Measurements from ENCODE around the gene ADCY3.

The ADCY3 gene

DNA sequence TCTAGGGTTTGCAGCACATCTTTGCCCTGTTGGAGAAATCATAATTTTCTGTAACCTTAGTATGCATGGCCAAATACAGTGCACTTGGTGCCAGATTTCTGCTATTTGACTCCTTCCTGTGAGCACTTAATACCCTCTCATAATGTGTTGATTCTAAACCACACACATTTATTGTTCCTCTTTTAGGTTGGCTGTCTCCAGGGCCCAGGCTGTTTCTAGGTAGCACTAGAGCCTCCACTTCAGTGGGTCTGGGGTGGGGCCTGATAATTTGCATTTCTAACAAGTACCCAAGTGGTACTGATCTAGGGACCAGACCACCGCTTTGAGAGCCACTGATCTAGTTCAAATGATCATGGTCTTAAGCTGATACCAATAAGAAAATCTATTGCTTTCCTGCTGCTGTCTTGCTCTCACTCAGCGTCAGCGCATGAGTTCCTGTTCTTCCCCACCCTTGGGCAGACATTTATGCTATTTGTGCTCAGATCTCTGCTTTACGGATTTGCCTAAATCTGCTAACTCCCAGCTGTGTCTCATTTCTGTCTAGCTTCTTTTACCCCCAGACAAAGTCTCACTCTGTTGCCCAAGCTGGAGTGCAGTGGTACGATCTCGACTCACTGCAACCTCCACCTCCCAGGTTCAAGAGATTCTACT, 134.2 kb downstream of the ADCY3 start:
- no peak for DNase-seq (ENCODE audit: low read depth)
- no peak overlapping the region for H3K4me3 ChIP-seq (ENCODE audit: low read depth, low read length)
- TF ChIP-seq, protein P1, sequence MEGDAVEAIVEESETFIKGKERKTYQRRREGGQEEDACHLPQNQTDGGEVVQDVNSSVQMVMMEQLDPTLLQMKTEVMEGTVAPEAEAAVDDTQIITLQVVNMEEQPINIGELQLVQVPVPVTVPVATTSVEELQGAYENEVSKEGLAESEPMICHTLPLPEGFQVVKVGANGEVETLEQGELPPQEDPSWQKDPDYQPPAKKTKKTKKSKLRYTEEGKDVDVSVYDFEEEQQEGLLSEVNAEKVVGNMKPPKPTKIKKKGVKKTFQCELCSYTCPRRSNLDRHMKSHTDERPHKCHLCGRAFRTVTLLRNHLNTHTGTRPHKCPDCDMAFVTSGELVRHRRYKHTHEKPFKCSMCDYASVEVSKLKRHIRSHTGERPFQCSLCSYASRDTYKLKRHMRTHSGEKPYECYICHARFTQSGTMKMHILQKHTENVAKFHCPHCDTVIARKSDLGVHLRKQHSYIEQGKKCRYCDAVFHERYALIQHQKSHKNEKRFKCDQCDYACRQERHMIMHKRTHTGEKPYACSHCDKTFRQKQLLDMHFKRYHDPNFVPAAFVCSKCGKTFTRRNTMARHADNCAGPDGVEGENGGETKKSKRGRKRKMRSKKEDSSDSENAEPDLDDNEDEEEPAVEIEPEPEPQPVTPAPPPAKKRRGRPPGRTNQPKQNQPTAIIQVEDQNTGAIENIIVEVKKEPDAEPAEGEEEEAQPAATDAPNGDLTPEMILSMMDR (IDR thresholded peaks at IDR 0.05; ENCODE audit: control insufficient read depth, extremely low read depth, insufficient read depth) = no peak

DNA sequence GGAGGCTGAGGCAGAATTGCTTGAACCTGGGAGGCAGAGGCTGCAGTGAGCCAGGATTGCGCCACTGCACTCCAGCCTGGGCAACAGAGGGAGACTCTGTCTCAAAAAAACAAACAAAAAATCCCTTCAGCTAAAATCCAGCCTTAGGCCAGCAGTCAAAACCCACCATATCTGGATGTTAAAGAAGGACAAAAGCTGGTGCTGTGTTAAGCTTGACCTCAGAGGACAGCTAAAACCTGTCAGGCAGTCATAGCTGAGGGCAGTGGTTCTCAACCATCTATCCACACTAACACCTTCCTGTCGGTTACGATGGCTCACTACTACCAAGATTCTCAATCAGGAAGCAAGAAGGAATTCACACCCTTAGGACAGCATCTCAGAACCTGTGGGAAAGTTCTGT, 136.4 kb downstream of the ADCY3 start:
- H3K4me3 ChIP-seq (ENCODE audit: low read depth, low read length) = no peak overlapping the region
- DNase-seq (ENCODE audit: low read depth) = no peak
- TF ChIP-seq, protein P1 (IDR thresholded peaks at IDR 0.05; ENCODE audit: control insufficient read depth, extremely low read depth, insufficient read depth) = no peak

DNA sequence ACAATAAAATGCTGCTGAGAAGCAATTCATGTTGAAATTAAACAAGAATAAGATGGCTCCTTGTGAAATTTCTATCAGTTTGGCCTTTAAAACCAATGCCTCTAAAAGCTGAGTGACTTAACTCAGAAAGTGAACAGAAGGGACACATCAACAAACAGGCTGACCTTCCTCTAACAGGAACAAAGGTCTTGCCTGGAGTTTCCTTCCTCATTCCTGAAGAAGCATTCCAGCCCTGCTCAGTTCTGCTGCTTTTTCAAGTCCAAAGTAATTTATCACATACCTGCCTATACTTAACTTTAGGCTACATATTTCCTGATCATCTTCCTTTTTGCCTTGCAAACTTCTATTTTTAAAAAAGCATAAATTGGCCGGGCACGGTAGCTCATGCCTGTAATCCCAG, 140.9 kb downstream of the ADCY3 start:
- DNase-seq (ENCODE audit: low read depth) = no peak
- no peak overlapping the region for H3K4me3 ChIP-seq (ENCODE audit: low read depth, low read length)
- TF ChIP-seq, protein P1 (IDR thresholded peaks at IDR 0.05; ENCODE audit: control insufficient read depth, extremely low read depth, insufficient read depth) = no peak

- no peak overlapping the region for H3K4me3 ChIP-seq (ENCODE audit: low read depth, low read length)
- TF ChIP-seq, protein P1 (IDR thresholded peaks at IDR 0.05; ENCODE audit: control insufficient read depth, extremely low read depth, insufficient read depth) = no peak
- DNase-seq (ENCODE audit: low read depth) = no peak
These were observed 145.7 kb downstream of the ADCY3 start for GRCh38 chr2:24774373-24774772.

DNA sequence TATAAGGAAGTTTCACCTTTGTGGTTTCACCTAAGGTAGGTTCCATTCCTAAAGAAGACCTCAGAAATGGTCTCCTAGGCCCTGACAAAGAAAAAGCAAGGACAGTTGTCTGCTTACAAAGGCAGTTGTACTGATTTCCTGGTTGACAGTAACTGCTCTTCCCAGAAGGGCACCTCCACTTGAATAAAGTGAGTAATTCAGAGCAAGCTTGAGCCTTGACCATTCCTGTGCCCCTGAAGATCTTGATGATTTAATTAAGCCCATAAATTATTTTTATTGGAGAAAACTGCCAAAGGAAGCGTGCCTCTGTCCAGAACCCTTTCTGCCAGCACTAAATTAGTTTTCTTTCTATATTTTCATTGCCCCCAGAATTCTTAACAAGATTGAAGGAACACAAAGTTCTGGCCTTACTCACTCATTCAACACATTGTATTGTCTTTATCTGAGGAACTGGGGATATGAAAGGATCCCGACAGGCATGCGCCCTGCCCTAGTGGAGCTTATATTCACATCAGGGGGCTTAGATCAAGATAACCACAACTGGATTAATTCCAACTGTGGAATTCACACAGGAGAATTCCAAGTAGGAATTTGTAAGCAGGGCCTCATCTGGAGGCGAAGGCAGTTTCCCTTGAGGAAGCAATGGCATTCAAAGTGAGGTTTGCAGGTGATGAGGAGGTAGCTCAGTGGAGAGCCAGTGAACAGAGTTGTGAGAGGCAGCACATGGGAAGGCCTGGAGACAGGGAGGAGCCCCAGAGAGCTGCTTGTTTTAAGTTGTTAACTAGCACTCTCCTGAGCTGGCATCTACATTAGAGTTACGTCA, 148.1 kb downstream of the ADCY3 start:
- no peak for DNase-seq (ENCODE audit: low read depth)
- TF ChIP-seq, protein P1 (IDR thresholded peaks at IDR 0.05; ENCODE audit: control insufficient read depth, extremely low read depth, insufficient read depth) = no peak
- no peak overlapping the region for H3K4me3 ChIP-seq (ENCODE audit: low read depth, low read length)

DNA sequence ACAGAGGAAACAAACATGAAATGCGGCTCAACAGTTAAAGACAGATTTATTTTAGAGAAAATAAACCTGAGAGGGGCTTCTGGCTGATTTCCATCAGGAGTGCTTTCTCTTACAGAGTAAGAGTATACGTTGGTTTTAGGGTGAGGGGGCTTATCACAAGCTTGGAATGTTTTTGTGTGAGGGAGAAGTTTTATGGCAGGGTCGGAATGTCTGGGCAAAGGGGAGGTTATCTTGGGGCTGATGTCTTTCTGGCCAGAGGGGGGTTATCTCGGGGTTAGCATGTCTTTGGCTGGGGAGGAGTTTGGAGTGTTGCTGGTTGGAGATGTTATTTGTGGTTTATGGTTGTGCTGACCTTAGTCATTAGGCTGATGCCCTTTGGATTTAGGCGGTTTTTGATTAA, 149.0 kb downstream of the ADCY3 start:
- no peak overlapping the region for H3K4me3 ChIP-seq (ENCODE audit: low read depth, low read length)
- DNase-seq (ENCODE audit: low read depth) = no peak
- TF ChIP-seq, protein P1 (IDR thresholded peaks at IDR 0.05; ENCODE audit: control insufficient read depth, extremely low read depth, insufficient read depth) = no peak
